Activated T-cell treated with anti-CD3 and anti-CD28 coated beads for 24 hours (primary cell): ENCODE measurements around the gene SPANXA1.
"Not testable (repeated sequence)": the region's sequence is repeated elsewhere in the genome, so short reads cannot be mapped to it uniquely, and the experiment has no call there.

Experiments used
- DNase-seq: peaks from one replicate; pipeline ENCODE4 v3.0.0-alpha.2; 2020; ENCODE audit warnings: low read depth

SPANXA1 gene, protein sequence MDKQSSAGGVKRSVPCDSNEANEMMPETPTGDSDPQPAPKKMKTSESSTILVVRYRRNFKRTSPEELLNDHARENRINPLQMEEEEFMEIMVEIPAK

DNA sequence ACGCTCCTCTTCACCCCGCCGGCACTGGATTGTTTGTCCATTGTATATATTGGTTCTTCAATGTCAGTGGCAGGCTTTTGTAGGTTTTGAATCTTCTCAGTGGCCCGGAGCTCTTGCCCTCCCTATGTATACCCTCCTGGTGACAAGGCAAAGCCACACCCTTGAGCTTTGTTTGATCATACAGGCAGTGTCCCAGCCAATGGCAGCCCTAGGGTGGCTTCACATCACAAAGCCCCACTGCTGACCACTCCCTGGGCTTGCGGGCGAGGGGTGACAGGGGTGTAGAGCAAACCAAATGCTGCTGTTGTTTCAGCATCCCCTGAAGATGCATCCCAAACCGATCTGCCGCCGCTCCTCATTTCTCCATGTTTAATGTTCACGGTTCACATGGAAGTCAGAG is at the start of gene SPANXA1:
TSS of gene SPANXA1 (minus strand) at position 101 of the 400 bp plus-strand sequence. CDS start at position 41, 60 bp downstream.
- DNase-seq, result not testable (repeated sequence)

DNA sequence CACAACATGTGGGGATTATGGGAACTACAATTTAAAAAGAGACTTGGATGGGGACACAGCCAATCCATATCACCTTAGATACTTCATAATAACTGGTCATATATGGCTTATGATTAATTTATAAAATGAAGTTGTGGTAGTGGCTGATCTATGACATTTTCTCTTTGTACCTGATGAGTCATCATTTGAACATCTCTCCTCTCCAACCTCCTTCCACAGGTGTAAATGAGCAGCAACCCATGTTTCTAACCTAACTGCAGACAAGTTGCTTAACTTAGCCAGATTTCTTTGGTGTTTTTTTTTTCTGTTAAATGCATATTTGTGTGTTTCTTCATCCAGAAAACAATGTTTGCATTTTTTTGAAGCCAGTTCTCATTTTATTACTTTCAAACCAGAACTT is 47.6 kb upstream of the SPANXA1 start:
- no peak for DNase-seq

DNA sequence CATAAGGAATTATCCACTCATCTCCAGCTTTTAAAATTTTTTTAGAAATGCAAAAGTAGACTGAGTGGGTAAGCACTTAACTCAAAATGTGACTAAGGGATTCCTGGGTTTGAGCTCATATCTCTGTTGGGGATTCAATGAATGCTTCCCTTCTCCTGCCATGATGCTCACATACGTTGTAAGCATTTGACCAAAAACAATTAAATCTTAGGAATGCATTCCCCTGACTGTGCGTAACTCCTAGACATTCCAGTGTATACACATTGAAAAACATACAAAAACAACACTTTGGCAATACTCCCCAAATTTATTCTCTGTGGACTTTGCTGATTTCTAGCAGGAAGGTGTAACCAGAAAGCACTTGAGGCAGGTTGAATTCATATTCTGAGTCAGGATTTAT is 34.8 kb upstream of the SPANXA1 start:
- no peak for DNase-seq

DNA sequence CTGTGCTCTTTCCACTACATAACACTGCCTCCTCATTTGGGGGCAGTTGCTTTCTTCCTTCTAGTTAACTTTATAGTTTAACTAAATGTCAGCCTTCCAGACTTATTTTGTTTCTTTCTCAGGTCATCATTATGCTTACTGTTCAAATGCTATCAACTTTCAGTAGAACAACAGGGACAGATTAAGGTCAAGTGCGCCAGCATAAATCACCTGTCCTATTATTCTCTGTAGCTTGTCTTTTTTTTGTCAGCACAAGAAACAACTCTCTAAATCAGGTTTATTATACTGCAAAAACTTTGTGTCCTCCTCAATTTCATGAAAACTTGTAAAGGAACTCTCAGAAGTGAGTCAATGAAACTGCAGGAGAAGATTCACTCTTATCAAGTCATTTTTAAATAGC is 24.6 kb upstream of the SPANXA1 start:
- DNase-seq, result no peak

DNA sequence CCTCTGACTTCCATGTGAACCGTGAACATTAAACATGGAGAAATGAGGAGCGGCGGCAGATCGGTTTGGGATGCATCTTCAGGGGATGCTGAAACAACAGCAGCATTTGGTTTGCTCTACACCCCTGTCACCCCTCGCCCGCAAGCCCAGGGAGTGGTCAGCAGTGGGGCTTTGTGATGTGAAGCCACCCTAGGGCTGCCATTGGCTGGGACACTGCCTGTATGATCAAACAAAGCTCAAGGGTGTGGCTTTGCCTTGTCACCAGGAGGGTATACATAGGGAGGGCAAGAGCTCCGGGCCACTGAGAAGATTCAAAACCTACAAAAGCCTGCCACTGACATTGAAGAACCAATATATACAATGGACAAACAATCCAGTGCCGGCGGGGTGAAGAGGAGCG is 4.9 kb upstream of the SPANXA1 start, which contains the start of gene SPANXA2:
TSS of gene SPANXA2 (plus strand) at position 301 of the 400 bp plus-strand sequence. CDS start at position 361, 60 bp downstream.
- DNase-seq, result not testable (repeated sequence)

DNA sequence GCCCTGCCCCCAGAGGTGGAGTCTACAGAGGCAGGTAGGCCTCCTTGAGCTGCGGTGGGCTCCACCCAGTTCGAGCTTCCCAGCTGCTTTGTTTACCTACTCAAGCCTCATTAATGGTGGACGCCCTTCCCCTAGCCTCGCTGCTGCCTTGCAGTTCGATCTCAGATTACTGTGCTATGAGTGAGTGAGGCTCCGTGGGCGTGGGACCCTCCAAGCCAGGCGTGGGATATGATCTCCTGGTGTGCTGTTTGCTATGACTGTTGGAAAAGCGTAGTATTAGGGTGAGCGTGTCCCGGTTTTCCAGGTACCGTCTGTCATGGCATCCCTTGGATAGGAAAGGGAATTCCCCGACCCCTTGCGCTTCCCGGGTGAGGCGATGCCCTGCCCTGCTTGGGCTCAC is 42.0 kb downstream of the SPANXA1 start:
- DNase-seq, result not testable (repeated sequence)
